Mononuclear cell (primary cell): ENCODE data around the gene SLC35A4. TPM values are rescaled to one million over a fixed set of nuclear protein-coding genes. Genes with fewer than 3 reads are reported as not detected.

Experiments
- total RNA-seq: library from RNA; depleted of rRNA; stranded (reverse); fragments of >200 nt; gene quantifications from one replicate; pipeline ENCODE4 v1.2.3, GENCODE V29; 2012

SLC35A4 gene
- total RNA-seq, 1 donor: 13.1 TPM

Other genes with a start within 250 kb of the SLC35A4 start
- 80.5 TPM for gene HBEGF, start 218.2 kb upstream of the SLC35A4 start, total RNA-seq
- 0.10 TPM for gene SLC4A9, start 204.6 kb upstream of the SLC35A4 start, total RNA-seq
- gene ANKHD1, start 163.0 kb upstream of the SLC35A4 start, total RNA-seq: 227 TPM
- gene EIF4EBP3, start 17.2 kb upstream of the SLC35A4 start, total RNA-seq: 4.0 TPM
- gene SRA1, start 7.4 kb upstream of the SLC35A4 start, total RNA-seq: 21.2 TPM
- gene APBB3, start 230 bp upstream of the SLC35A4 start, total RNA-seq: 24.2 TPM
- gene CD14, start 68.3 kb downstream of the SLC35A4 start, total RNA-seq: 138 TPM
- gene TMCO6, start 74.6 kb downstream of the SLC35A4 start, total RNA-seq: 13.7 TPM
- 43.2 TPM for gene NDUFA2, start 82.8 kb downstream of the SLC35A4 start, total RNA-seq
- gene IK, start 83.0 kb downstream of the SLC35A4 start, total RNA-seq: 180 TPM
- gene WDR55, start 100.1 kb downstream of the SLC35A4 start, total RNA-seq: 11.8 TPM
- gene DND1, start 108.7 kb downstream of the SLC35A4 start, total RNA-seq: 0.31 TPM
- 26.0 TPM for gene HARS1, start 126.5 kb downstream of the SLC35A4 start, total RNA-seq
- gene HARS2, start 126.6 kb downstream of the SLC35A4 start, total RNA-seq: 31.8 TPM
- 34.2 TPM for gene ZMAT2, start 135.6 kb downstream of the SLC35A4 start, total RNA-seq
- gene PCDHA1, start 221.3 kb downstream of the SLC35A4 start, total RNA-seq: not detected
- not detected for gene PCDHA2, start 230.0 kb downstream of the SLC35A4 start, total RNA-seq
- gene PCDHA3, start 236.2 kb downstream of the SLC35A4 start, total RNA-seq: not detected
- not detected for gene PCDHA4, start 242.2 kb downstream of the SLC35A4 start, total RNA-seq